Smooth muscle cell of the brain vasculature (primary cell): ENCODE results near the gene DNHD1.
"Not testable (repeated sequence)": the region's sequence is repeated elsewhere in the genome, so short reads cannot be mapped to it uniquely, and the experiment has no call there.

Experiments used
- DNase-seq: peaks from one replicate; pipeline ENCODE4 v3.0.0-alpha.2; 2012; ENCODE audit warnings: low read depth, low spot score

The DNHD1 gene

DNA sequence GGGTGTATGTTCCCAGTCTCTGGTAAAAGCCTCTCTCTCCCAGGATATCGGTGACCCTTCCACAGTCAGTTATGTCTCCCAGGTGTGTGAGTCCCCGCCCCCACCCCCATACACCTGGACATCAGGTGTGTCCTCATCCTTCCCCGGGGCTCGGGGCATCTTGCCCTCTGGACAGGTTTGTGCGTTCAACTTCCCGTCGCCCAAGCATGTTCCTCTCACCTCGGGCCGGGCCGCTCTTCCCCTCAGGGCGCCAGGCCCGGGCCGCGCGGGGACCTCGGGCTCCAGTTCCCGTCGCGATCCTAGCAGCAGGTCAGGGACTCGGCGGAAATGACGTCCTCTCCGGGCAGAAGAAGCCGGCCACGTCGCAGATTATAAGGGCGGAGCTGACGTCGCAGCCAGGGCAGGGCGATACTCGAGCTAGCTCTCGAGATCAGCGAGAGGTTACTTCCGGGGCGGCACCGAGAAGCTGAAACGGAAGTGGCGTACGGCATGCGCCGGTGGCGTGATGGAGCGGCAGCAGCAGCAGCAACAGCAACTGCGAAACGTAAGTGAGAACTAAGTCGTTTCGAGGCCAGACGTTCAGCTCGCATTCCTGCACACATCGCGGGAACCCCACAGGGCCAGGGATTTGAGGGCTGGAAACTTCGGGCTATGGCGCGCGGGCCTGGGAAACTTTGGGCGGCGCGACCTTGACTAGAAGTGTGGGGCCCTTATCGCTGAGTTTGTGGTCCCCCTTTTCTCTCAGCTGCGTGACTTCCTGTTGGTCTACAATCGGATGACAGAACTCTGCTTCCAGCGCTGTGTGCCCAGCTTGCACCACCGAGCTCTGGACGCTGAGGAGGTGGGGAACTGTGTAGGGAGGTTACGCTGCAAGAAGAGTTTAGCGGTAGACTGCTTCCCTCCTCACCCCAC is 15.8 kb upstream of the DNHD1 start, which contains the start of the genes ARFIP2 and TIMM10B:
Gene ARFIP2, minus strand, starts transcription at position 320 of the 912 bp plus-strand sequence. CDS start 910 bp downstream, outside the sequence.
Gene TIMM10B, plus strand, starts transcription at position 490 of the 912 bp plus-strand sequence. Its CDS starts 16 bp downstream, at position 506.
- peak; percentile 91 for DNase-seq

DNA sequence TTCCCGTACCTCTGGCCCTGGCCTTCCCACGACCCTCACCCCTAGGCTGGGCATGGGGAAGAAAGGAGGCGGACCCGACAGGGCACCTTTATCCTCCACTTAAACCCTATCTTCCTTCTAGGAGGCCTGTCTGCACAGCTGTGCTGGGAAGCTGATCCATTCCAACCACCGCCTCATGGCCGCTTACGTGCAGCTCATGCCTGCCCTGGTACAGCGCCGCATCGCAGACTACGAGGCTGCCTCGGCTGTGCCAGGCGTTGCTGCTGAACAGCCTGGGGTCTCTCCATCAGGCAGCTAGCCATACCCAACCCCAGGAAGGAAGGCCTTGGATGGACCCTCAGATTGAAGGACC is 15.2 kb upstream of the DNHD1 start:
- DNase-seq, result no peak

DNA sequence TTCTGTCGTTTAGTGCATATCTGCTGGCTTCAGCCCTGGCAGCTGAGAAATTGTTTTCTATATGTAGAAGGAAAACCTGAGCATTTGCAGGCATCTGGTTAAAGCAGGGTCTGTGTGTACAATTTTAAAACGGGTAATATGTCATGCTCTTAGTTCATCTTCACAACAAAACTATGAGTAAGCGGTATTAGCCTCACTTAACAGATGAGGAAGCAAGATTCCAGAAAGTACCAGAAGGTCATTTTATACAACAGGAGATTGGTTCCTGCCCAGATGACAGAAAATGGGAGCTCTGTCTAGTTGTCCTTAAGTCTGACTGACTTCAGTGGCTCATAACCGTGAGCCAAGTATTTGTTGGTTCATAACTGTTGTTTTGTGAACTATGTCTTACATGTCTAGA is 14.6 kb upstream of the DNHD1 start:
- no peak for DNase-seq

DNA sequence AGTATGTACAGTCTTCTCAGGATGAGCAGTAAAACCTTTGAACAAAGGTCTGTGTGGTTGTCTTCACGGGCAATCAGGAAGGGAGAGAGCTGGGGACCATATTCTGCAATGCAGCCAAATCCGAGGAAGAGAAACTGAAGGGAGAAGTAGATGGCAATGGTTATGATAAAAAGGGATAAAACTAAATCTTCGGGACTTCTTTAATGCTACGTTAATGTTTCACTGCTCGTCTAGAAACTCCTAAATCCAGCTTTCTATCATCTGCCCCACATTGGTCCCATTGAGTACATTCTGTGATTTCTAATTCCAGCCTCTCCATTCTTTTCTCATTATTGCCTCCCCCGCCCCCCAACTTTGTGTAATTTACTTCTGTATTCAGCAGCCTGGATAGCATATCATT is 14.1 kb upstream of the DNHD1 start:
- DNase-seq, result no peak

DNA sequence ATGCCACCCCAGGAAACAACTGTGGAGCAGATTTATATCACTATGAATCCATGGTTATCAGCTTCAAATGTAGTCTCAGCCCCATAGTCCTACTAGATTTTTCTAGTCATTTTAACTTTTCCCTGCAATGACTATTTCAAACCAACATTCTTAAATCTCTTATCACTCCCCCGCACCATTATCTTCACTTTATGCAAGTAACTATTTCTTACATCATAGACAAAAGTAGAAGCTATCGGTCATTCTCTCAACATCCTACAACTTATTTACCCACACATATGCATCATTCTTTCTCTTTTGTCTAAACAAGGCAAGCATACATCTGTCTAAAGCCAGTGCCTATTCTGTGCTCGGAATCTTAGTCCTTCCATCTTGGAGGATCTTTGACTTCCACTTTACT is 11.4 kb upstream of the DNHD1 start:
- no peak for DNase-seq

DNA sequence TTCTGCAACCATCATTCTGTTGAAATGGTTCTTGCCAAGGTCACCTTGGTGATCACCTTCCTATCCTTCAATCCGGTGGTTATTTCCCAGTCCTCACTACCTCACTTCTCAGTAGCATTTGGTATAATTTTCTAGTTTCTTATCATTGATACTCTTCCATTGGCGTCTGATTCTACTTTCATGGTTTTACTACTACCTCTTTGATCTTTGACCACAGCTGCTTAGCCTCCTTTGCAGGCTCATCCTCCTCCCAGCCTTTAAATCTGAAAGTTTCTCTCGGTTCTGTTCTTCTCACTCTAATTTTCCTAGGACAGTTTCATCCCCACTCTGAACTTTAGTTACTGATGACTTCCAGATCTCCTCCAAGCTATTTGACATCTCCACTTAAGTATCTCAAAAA is 10.8 kb upstream of the DNHD1 start:
- no peak for DNase-seq

DNA sequence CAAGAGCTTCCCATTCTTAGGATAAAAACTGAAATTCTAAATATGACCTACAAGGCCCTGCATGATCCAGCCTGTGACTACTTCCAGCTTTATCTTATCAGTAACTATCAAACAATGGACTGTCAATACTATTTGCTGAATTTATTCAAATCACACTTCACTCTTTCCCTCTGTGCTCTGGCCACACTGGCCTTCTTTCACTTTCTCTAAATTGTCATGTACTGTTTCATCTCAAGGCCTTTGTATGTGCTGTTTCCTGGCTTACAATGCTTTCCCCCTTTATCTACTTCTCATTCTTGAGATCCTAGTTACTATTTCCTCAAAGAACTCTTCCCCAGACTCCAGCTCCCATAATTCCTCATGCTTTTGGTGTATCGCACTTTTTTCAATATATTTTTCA is 10.1 kb upstream of the DNHD1 start:
- DNase-seq, result no peak

DNA sequence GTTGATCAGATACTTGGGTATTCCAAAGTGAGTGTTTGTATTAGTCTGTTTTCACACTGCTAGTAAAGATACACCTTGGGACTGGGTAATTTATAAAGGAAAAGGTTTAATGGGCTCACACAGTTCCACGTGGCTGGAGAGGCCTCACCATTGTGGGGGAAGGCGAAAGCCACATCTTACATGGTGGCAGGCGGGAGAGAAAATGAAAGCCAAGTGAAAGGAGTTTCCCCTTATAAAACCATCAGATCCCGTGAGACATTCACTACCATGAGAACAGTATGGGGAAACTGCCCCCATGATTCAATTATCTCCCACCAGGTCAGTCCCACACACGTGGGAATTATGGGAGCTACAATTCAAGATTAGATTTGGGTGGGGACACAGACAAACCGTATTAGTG is 8.7 kb upstream of the DNHD1 start:
- DNase-seq, result no peak

DNA sequence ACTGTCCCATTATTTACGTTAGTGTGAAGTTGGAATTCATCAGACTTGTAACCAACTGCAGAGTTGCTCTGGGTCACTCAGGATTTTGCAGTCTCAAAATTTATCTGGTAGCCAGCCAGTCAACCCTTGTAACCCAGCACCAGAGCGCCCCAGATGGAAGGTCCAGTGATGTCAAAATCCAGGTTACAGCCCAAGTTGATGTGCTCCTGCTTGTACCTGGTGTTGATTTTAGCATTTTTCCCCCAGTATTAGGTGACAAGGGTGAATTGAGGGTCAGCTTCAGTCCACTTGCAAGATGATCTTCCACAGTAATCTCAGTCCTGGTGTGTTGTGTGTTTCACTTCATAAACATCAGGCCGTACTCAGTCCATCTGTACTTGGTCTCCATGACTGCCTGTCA is 8.3 kb upstream of the DNHD1 start:
- no peak for DNase-seq

DNA sequence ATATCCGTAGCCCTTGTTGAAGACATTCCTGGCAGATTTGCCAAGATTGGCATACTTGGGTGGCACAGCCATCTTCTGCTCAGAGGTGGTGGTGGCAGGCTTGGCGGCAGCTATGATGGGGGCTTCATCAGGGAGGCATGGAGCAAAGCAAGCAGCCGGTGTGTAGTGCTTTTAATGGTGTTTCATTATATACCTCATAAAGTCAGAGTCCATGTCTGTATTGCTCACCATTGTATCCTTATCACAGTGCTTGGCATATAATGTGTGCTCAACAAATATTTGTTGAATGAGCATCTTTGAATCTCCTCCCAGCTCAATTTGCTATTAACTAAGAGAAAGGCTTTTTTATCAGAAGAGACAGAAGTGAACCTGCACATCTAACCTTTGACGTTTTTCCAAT is 7.8 kb upstream of the DNHD1 start:
- DNase-seq, result no peak

DNA sequence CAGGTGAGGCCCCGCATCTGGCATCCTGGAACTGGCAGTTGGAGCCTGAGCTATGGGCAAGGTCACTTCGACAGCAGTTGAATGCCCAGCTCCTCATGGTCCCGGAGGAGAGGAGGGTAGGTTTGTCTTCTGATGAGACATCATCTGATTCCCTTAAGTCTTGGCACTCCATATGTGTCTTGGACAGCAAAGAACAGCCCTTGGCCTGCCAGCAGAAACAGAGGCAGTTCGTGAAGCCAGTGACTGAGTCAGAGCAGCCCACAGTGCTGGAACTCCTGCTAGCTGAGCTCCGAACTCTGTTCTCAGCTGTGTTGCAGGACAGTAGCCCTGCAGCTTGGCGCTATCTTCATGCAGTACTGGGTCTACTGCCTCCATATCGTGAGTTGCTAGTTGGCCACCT is 1.0 kb downstream of the DNHD1 start:
- no peak for DNase-seq

DNA sequence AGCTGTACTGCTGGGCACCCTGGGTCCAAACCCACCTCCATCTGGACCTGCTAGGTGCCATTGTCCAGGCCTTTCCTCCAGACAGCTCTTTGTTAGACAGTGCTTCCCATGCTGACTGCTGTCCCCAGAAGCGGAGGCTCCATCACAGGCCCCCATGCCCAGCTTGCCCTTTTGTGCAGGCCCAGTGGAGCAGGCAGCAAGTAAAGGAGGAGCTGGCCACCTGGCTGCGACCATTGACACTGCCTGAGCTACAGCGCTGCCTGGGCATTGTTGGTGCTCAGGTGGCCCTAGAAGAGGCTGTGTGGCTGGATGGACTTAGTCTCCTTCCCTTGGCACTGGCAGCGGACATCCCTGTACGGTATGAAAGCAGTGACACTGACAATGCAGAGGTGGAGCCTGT is 1.5 kb downstream of the DNHD1 start:
- DNase-seq, result no peak

DNA sequence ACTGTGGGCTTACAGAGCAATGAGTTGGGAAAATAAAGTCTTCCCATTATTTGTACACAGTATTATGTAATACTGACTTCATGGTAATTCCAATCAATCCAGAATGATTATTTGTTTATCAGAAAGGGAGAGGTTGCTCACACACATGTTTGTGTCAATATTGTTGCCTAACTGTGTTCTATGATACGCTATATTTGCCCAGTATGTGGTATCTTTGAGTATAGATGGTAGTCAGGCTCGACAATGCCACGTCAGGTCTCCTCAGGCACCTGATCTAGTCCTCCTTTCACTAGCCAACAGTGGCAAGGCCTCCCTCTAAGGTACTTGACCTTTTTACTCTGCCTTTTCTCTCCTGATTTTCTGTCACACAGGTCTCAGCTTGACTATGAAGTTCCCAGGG is 5.3 kb downstream of the DNHD1 start:
- DNase-seq, result no peak

DNA sequence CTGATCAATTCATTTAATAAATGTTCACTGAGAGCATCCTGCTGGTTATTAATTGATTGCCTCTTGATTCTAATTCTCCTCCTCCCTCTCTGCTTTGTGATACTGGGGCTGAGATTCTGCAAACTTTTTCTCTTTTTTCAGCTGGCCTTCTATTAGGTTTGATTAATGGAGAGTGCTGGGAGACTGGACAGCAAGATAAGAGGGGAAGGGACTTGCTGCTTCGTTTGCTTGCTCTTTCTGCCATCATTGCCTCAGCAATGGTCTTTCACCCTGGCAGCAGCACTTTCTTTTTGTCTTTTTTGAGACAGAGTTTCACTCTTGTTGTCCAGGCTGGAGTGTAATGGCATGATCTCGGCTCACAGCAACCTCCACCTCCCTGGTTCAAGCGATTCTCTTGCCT is 7.1 kb downstream of the DNHD1 start:
- DNase-seq, result no peak

DNA sequence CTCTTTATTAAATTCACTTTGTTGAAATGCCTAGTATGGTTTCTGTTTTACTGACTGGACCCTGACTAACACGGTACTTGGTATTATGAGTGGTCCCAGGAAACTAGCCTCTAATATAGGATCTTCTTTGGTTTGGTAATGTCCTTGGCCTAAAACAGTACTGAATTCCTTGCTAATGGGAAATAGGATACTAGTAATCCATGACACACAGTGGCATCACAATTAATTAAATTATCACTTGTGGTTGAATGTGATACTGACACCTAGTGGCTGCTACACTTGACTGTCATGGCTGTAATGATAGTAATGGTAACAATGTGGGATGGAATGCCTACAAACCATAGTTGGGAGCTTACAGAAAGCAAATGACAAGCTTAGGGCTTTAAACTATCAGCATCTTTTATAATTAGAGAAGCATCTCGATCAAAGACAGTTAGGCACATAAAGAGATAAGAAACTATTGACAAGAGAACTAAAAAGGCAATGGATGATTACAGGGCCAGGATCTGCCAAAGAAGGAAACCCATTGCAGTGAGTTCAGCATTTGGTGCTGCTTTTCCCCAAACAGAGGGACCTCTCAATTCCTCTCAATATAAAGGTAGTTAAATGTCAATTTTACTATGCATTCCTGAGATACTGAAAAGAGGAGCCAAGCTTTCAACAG is 8.6 kb downstream of the DNHD1 start:
- peak; percentile 6 for DNase-seq

DNA sequence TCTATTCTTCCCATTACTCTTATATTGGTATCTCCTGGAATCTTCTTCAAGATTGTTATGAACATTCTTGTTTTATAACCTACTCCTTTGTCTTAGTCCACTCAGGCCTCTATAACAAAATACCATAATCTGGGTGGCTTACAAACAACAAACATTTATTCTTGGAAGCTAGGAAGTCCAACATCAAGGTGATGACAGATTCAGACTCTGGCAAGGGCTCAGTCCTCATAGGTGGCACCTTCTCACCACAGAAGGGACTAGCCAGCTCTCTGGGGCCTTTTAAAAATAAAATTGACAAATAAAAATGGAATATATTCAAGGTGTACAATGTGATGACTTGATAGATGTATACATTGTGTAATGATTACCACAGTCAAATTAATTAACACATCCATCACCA is 19.8 kb downstream of the DNHD1 start:
- DNase-seq, result no peak

DNA sequence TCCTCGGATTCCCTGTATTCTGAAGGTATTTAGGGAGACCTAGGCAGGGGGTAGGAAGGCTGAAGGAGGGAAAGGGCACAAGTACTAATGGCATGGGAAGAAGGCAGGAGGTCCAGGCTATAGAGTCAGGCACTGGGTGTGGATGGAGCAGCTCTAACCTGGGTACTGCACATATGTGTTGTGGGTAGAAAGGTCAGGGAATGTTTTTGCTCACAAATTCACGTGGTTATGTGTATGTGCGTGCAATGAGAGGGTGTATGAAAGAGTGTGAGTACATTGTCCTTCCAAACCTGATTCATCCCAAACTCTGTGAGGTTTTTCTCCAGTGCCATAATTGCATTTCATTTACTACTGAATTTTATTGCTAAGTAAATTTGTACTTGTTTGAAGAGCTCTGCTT is 23.2 kb downstream of the DNHD1 start:
- DNase-seq, result no peak

DNA sequence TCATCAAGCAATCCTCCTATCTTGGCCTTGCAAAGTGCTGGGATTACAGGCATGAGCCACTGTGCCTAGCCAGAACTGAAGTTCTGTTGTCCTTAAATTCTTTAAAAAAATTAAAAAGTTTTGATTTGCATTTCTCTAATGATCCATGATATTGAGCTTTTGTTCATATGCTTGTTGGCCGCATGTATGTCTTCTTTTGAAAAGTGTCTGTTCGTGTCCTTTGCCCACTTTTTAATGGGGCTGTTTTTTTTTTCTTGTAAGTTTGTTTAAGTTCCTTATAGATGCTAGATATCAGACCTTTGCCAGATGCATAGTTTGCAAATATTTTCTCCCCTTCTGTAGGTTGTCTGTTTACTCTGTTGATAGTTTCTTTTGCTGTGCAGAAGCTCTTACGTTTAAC is 24.9 kb downstream of the DNHD1 start:
- DNase-seq, result not testable (repeated sequence)

DNA sequence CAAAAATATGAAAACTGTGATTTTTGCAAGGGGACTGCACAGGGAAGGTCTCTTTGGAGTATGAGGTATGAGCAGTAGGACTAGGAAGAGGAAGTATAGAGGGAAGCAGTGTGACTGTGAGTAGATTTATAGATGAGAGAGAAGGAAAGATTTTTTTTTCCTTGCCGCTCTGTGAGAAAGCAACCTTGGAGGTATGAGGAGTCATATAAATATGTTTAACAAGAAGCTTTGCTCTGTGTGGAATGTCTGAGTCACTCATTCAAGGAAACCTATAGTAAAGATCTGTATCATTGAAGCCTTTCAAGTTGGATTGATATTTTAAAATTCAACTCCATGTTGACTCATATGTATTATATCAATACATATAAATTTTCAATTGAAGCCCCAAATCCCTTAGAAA is 26.2 kb downstream of the DNHD1 start:
- no peak for DNase-seq

DNA sequence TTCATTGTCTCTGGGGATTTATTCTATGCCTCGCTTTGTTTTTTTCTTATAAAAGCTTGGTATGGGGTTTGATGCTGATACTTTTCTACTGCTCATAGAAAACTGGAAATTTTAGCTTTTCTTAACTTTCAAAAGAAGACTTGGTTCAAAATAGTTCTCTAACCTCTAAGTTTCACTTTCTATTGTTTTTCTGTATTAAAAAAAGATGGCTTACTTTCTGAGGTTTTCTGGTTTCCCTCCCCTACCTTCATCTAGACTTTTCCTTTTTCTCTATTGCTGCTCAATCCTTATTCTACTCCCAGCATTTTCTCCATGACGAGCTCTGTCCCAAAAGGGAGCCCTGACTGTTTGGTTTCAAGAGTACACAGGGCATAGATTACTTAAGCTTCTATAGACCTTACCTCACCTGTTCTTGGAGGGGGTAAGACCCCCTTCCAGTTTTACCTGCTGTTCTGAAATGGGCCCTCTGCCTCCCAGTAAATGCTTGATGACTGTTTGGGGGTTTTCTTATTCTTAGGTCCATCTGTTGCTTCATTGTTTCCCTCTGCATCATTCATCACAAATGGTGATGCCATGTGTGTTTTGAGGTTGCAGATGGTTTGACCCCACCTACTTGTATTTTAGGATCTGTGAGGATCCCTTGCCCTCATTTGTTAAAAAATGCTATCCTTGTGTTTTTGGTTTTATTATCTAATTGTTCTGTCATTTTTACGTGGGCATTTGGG is 29.5 kb downstream of the DNHD1 start:
- no peak for DNase-seq

DNA sequence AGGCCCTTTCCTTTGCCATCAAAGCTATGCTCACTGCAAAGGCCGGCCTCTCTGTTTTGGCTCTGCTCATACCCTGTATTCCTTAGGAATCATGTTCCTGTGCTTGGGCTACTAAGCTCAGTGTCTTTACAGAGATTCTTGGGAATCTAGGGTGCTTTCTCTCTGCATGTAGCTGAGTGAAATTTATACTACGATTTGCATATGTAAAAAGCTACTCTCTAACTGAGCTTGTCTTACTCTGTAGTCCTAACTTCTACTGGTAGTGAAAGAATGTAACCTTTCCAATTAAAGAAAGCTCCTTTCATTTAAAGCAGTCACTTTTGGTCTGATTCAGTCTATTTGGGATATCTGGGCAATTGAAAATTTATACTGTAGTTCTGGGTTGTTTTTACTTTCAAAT is 32.2 kb downstream of the DNHD1 start:
- DNase-seq, result no peak

DNA sequence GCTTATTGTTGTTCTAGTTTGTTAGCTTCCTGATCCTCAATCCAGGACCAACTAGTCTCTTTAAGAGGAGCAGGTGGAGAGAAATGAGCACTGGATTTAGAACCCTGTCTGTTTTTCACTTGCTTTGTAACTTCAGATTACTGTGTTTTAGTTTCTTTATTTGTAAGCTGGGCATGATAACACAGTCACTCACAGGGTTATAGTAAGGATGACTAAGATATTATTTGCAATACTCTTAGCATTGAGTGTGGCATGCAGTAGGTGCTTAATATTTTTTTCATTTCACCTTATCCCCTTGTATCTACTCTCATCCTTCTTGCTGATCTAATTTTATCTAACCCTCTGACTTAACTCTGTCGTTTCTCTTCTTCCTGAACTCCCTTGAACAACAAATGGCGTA is 33.8 kb downstream of the DNHD1 start:
- no peak for DNase-seq
